T-helper 22 cell (primary cell): ENCODE data around the gene MAGEA11.
"Not testable (repeated sequence)": the region's sequence is repeated elsewhere in the genome, so short reads cannot be mapped to it uniquely, and the experiment has no call there.

Source experiments
- DNase-seq: peaks from one replicate; pipeline ENCODE4 v3.0.0-alpha.2; 2020; ENCODE audit warnings: low read depth

MAGEA11 gene

DNA sequence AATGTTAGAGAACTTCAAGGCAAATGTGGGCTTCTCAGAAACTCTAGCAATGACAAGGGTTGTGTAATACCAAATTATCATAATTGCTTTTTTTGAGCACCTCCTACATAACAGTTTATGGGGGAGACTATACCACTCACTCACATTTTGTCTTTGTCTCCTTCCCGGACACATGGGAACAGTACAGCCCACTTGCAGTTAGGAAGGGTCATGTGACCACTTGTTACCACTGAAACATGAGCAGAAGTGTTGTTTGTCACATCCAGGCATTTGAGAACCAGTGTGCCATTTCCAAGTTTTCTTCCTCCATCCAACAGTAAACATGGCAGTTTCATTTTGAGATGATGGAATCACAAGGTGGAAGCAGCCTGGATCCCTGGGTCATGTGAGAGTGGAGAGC lies 6.9 kb downstream of the MAGEA11 start:
- no peak for DNase-seq

DNA sequence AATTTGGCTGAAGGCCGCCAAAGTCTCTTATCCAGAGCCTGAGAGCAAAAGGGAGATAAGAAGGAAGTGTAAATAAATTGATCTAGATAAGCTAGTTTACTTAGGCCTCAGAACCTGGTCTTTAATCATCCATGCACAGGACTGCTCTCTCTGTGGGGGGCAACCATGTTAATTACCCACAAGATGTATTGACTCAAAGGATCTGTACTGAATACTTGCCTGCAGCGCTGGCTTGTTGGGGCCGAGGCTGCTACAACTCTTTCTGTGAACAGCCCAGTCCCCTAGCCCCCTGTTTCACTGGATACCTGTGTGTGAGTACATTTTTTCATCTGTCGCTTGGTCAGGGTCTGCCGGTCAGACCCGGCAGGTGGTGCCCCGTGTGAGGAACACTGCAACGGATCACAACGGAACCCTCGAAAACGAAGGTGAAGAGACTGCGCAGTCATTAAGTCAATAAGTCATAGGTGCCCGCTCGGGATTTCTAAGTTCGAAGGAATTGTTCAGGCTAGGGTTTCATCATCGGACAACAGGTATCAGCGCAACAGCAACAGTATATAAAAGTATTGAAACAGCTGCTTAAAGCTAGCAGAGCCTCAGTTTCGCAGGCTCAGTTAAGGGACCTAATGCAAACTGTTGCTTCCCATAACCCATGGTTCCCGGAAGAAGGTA lies 8.3 kb downstream of the MAGEA11 start:
- no peak for DNase-seq

DNA sequence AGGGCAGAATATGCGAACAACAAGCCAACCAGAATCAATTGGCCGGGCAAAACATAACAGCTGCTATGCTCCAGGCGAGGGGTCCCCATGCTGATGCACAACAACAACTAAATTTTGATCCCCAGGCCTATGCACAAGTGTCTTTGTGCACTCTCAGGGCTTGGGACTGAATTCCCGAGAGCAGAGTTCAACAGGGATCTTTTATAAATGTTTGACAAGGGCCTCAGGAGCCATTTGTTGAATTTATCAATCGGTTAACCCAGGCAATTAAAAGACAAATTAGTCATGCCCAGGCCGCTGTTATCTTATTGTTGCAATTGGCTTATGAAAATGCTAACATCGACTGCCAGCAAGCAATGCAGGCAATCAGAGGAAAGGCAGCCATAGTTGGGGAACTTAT lies 9.4 kb downstream of the MAGEA11 start:
- DNase-seq = not testable (repeated sequence)

DNA sequence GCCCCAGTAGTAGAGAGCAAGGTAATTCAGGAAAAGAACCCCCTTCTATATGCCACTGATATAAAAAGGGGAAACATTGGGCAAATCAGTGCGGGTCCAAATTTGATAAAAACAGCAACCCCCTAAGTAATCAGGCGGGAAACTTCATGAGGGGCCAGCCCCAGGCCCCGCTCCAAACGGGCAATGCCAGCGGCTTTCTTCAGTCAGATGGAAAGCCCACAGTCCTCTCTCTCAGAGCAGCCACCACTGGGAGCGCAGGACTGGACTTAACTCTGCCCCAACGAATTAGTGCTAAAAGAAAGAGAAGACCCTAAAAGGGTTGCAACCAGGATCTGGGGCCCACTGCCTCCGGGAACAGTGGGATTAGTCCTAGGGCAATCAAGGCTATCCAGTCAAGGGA lies 9.9 kb downstream of the MAGEA11 start:
- no peak for DNase-seq

DNA sequence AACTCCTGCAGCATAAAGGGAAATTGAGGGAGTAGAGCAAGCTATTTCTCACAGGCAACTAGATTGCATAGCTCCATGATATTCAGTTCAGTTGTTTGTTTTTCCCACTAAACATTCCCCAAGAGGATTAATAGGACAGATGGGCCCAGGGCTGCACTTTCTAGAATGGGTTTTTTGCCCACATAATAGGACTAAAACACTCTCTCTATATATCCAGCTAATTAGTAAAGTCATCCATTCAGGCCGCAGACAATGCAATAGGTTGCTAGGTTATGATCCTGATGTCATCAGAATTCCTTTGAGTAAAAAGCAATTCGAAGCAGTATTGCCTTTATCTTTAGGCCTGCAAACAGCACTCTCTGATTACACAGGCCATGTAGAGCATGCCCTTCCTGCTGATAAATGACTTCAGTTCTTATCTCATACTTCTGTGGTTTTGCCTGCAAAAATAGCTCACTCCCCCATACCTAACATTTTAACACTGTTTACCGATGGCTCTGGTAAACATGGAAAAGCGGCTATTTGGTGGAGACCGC lies 11.8 kb downstream of the MAGEA11 start:
- DNase-seq = not testable (repeated sequence)

DNA sequence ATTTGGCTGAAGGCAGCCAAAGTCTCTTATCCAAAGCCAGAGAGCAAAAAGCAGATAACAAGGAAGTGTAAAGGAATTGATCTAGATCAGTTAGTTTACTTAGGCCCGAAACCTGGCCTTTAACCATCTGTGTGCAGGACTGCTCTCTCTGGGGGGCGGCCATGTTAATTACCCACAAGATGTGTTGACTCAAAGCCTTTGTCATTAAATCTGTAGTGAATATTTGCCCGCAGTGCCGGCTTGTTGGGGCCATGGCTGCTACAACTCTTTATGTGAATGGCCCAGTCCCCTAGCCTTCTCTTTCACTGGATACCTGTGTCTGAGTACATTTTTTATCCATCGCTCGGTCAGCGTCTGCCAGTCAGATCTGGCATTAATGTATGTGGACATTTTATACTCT lies 15.4 kb downstream of the MAGEA11 start:
- DNase-seq = not testable (repeated sequence)

DNA sequence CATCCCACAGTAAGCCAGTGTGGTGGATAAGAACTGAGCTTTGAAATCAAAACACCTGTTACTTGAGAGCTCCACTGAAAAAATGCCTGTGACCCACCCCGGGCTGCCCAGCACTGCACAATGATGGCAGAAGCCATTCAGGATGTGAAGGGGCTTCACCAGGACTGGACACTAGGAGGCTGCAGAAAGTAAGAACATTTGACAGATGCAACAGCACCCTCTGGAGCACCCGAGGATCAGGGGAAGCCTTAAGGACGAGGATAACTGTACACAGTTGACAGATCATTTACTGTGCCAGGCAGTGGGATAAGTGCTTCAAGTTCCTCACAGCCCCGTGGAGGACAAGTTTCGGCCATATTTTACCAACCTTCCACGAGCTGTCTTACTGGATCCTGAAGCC lies 30.4 kb downstream of the MAGEA11 start:
- DNase-seq = not testable (repeated sequence)

DNA sequence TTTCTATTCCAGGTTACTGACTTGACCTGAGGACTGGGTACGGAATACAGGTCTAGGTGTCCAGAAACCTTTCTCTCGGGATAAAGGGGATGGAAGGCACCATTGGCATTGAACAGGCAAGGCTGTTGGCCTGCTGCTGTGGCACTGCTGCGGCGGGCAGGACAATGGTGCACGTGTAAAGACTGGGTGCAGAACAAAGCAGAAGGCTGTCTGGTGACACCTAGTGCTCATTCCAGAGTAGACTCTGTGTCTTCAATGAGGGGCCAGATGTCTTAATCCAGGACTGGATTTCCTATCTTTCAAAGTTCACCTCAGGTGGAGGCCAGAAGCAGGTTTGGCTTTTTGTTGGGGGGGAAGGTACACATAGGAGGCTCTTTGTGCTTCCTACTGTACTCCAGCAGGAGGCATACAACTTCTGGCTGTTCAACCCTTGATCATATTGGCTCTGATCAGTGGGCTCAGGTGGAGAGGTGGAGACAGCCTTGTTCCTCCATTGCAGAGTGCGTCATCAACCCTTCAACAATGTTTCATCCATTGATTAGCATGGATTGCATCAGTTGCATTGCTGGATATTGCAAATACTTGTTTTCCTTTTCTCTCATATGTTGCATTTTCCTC lies 34.6 kb downstream of the MAGEA11 start:
- not testable (repeated sequence) for DNase-seq

DNA sequence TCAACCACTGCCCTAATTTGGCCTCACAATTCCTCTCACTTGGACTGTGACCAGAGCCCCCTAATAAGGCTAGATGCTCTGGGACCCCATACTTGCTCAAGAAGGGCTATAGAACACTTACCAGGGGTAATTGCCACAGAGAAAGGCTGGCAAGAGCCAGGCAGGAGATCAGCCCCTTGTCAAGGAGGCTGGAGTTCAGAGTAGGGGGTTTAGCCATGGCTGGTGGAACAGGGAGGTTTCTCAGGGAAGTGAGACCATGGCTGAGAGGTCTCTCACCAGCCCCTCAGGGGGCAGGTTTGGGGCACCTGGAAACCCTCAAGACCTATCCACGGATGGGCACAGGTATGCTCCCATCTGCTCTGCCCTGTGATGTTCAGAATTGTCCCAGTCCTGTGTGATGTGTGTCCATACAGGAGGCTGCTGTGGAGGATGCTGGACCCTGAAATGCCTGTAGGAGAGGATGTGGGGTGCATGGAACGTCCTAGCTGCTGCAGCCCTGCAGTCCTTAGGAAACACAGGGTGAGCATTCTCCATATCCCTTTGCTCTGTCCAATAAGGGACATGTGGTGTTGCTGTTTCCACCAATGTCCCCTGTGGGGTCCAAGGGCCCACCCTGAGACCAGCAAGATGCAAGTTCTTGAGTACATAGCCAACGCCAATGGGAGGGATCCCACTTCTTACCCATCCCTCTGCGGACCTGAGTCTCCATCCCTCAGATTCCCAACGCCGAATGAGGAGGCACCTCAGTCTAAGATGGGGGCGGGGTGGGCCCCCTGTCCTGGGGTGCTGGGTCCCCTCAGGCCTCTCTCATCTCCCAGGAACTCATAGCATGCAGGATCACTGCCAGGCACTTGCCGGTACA lies 45.6 kb downstream of the MAGEA11 start:
- no peak for DNase-seq

DNA sequence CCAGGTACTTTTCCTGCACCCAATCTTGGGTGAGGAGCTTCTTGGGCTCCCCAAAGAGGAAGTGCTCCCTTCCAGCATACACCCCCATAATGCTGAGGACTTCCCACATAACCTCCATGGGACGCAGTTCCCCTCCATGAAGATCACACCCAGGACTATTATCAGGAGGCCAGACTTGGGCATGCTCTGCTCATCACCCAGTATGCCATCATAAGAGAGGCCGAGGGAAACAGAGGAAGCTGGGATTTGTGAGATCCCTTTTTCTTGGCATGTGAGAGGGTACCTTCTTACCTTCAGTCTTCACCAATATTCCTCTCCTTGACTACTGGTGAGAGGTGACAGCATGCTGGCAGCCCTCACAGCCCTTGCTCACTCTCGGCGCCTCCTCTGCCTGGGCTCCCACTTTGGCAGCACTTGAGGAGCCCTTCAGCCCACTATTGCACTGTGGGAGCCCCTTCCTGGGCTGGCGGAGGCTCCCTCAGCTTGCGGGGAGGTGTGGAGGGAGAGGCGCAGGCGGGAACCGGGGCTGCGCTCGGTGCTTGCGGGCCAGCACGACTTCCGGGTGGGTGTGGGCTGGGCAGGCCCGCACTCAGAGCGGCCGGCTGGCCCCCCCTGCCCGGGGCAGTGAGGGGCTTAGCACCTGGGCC lies 46.3 kb downstream of the MAGEA11 start:
- DNase-seq = no peak

DNA sequence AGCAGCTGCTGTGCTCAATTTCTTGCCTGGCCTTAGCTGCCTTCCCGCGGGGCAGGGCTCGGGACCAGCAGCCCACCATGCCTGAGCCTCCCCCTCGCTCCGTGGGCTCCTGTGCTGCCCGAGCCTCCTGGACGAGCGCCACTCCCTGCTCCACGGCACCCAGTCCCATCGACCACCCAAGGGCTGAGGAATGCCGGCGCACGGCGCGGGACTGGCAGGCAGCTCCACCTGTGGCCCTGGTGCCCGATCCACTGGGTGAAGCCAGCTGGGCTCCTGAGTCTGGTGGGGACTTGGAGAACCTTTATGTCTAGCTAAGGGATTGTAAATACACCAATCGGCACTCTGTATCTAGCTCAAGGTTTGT lies 46.8 kb downstream of the MAGEA11 start:
- not testable (repeated sequence) for DNase-seq

DNA sequence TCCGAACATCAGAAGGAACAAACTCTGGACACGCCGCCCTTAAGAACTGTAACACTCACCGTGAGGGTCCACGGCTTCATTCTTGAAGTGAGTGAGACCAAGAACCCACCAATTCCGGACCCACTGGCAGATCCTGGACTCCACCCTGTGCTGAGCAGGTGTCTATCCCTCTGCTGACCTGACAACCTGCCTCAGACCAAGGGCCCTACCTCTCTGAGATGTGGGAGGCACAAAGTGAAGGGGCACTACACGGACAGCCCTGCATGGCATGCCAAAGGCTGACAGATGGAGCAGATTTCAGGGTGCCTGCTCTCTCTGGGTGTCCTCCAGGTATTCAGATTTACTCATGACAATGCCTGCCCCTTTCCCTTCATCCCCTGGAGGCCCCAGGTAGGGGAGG lies 48.0 kb downstream of the MAGEA11 start:
- no peak for DNase-seq

DNA sequence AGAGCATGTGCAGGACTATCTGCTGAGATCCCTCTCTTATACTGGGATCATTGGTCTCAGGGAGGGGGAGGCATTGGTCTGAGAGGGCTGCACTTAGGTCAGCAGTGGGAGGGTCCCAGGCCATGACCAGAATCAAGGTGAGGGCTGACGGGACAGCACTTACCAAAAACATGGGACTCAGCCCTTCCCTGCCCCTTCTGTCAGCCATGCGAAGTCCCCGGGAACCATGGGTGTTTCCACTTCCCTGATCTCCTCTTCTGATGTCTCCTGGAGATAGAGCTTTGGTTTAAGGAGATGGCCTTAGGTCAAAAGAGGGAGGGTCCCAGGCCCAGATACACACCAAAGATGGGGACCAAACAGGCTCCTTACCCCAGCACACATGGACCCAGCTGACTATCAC lies 49.1 kb downstream of the MAGEA11 start:
- DNase-seq = no peak

DNA sequence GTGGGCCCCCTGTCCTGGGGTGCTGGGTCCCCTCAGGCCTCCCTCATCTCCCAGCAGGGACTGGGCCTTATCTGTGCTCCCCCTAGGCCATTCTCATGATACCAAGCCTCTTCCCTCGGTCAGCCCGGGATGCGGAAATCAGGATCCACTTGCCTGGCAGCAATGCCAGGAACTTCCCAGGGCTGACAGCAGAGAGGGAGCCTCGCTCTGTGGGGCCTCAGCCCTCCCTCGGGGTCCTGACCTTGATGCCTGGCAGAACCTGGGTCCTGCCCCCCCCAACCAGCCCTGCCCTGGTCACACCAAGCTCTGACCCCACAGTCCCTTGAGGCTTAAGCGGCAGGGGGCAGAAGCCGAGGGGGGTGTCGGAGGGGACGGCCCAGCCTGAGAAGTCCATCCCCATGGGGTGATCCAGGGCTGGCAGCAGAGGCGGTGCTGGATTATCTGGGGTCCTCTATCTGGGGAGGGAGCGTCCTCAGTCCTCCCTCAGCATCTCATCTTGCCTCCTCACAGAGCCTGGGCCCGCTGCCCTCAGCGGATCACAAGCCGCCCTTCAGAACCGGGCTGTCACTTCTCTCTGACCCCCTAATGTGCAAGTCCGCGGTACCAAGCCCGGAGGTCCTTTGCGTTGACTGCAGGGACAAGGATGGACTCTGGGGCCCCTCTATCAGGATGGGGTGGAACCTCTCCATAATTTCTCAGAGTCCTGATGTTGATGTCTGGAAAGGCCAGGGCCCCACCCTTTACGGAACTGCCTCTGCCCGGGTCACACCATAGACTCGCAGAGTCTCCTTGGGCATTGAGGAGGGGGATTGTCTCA lies 50.2 kb downstream of the MAGEA11 start:
- DNase-seq = not testable (repeated sequence)

DNA sequence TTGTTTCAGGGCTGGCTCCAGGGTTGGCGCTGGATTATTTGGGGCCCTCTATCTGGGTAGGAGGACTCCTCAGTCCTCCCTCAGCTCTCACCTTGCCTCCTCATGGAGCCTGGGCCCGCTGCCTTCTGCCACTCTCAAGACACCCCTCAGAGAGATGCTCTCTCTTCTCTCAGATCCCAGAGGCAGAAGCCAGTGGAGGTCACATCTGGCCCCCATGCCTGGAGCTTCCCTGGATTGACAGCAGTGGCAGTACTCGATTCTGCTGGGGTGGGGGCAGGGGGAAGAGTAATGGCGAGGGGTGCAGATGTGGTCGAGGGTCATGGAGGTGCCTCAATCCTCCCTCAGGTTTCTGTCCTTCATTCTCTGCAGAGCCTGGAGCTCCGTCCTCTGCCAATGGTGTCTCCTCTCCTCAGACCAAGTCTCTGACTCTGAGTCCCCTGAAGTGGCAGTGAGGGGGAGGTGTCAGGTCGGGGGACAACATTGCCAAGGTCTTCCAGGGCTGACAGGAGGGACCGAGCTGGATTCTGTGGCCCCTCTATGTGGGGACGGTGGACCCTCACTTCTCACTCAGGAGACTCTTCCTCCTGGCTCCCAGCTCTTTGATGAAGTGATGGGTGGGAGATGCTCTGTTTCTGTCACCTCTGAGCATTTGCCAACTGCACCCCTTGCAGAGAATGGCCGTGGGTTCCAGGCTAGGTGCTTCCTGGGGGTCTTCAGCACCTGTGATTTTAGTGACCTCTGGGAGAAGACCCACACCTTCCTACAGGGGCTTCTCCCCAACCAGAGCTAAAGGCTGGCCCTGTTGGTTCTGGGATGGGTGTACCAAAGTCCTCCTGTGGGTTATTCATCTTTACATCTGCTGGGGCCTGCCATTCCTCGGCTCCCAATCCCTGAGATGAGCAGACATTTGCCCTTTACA lies 51.1 kb downstream of the MAGEA11 start:
- DNase-seq = no peak
